CD4-positive, alpha-beta T cell treated with Interferon gamma for 1 hour (primary cell): ENCODE results near the gene SEPTIN6.
"Not testable (repeated sequence)": the region's sequence is repeated elsewhere in the genome, so short reads cannot be mapped to it uniquely, and the experiment has no call there.

ENCODE experiments used
- DNase-seq: peaks from one replicate; pipeline ENCODE4 v3.0.0-alpha.2; 2020

The SEPTIN6 gene

DNA sequence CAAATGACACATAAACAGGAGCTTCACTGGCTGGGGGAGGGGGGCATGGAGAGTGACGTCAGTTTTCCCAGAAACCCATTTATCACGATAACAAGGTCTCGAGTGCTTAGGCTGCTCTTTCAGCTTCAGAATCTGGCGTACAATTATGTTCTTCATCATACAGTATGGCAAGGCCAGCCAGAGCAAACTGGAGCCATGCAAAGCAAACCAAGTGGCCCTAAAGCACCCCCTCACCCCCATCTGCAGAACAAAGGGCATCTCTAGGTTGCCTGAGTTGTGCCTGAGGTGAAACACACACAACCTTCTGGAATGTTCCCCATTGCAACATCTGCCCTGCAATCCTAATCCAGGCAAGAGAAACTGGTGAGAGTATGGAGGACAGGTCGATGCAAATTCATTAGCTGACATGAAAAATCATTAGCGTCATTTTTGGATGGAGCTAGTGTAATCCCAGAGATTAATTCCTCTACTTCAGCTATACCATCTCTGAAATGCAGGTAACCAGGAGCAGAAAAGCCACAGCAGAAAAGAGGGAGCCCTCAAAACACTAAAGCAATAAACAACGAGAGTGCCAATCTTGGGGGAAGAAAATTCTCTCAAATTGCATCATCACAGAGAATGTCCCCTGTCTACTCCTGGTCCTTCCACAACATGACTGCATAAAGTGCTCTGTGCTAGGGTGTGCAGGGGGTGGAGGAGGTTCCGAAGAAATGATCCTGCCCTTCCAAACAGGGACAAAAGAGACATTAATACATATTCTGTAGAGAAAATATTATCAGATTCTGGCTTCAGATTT is 1.8 kb downstream of the SEPTIN6 start:
- DNase-seq: peak; percentile 74

DNA sequence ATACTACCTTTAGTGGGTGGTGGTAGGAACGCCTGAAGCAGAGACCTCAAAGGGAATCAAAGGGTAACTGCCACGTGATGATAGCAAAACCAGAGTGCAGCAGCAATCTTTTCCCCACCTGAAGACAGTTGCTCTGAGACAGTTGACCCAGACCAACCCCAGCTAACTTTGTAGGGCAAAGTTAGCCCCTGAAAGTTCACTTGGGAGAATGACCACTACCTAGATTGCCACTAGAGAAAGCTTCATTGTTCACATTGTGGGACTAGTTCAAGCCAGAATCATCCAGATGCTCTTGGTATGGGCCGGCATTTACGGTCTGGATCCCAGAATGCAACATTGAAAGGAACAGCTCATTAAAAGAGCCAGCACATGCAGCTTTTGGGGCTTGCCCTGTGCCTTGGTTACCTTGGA is 4.1 kb downstream of the SEPTIN6 start:
- DNase-seq: no peak

DNA sequence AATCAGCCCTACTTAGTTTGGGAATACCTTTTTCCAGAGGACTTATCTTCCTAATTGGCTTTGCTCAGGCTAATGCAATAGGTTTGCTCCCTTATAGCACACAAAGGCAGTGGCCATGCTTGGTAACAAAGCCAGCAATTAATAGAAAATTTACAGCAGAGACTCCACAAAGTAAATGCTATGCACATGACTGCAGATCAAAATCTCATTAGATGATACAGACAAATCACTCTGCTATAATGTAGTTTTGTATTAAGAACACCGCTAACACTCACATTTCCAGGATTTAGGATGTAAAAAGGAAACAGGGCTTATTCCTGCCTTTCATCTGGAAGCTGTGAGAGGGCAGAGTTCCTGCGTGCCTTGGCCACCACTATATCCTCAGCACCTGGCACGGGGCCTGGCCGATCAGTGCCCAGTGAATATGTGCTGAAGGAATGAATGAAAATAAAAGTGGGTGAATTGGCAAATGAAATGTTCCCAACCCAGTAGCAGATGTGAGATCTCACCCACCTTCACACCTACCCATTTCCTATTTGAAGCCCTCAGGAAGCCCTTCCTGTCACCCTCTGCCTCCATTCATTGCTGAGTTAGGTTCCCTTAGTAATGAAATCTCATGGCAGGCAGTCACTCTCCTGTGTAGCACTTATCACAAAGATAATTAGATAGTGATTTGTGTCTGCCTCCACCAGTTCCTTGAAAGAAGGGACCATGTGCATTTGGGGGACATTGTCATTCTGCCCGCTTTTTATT is 5.1 kb downstream of the SEPTIN6 start:
- DNase-seq: no peak

DNA sequence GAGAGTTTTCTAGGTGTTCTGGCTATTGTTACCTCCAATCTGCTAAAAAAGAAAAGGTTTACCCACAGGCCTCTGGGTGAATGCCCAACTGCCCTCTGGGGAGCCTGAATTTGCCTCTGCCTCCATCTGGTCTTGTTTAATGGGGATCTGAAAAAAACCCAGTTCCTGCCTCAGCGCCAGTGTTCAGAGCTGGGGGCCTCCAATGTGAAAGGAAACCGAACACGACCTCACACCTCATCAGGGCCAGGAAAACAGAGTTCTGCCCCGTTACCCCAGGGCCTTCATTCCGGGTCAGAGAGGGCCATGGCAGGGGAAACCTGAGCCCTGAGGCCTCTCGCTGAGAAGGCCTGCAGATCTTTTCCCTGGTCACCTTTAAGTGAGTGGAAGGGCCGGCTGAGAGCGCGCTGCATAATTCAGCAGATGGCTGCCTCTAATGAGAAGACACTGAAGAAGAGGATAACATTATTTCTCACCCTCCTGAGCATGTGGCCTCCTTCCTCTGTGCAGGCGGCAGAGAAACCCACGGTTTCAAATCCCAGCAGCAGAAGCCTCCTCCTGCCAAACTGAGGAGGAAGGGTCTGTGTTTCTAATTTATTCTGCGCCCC is 6.8 kb downstream of the SEPTIN6 start:
- DNase-seq: peak; percentile 51

DNA sequence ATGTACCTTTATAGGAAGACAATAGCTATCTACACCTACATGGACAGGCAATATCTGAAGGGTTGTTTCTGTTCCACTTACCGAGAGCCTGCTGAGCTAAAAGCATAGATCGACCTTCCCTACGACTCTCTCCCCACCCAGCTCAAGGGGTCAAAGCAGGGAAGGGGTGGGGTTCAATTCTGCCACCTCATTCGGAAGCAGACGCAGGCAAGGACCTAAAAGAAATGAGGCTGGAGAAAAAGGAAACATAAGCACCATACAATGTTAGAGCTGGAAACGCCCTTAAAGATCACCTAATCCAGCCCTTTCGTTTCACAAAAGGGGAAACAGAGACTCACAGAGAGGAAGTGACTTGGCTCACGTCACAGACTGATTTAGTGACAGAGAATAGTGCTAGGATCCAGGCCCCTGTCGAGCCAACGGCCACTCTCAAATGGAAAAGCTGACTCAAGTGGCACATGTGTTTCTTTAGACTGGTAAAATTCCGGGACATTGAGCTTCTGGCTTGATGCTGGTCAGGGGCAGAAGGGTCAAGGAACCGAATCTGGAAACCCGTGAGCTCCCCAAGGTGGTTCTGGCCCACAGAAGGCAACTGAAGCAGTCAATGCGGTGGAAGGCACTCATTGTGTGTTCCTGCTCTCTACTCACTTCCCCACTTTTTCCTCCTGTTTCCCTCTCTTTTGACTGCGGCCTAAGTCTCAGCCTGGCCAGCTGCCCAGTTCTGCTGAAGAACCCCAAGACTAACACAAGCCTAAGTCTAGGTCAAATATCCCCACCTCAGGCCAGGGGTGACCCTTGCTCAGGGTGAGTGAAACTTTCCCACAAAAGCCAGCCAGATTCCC is 7.5 kb downstream of the SEPTIN6 start:
- peak; percentile 65 for DNase-seq

DNA sequence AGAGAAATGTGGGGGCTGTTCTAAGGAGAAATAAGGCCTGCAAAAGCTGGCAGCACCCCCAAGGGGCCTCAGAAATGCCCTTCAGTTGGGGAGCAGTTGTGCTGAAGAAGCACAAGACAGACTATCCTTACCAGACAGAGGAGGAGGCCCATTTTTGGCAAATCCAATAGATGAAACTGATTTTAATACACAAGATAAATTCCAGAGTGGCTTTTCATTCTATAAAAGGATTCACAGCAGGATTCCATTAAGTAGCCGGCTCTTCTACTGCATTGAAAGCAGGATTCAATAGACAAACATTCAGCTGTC is 8.1 kb downstream of the SEPTIN6 start:
- no peak for DNase-seq

DNA sequence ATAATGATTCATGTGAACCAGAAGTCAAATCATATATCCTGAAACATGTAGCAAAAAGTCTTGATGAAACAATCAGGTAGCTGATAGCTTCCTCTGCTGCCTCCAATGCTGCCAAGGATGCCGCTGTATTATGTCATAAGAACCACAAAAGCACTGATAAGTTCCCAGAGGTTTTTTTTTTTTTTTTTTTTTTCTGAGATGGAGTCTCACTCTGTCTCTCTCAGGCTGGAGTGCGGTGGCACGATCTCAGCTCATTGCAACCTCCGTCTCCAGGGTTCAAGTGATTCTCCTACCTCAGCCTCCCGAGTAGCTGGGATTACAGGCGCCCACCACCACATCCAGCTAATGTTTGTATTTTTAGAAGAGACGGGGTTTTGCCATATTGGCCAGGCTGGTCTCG is 8.7 kb downstream of the SEPTIN6 start:
- DNase-seq: not testable (repeated sequence)

DNA sequence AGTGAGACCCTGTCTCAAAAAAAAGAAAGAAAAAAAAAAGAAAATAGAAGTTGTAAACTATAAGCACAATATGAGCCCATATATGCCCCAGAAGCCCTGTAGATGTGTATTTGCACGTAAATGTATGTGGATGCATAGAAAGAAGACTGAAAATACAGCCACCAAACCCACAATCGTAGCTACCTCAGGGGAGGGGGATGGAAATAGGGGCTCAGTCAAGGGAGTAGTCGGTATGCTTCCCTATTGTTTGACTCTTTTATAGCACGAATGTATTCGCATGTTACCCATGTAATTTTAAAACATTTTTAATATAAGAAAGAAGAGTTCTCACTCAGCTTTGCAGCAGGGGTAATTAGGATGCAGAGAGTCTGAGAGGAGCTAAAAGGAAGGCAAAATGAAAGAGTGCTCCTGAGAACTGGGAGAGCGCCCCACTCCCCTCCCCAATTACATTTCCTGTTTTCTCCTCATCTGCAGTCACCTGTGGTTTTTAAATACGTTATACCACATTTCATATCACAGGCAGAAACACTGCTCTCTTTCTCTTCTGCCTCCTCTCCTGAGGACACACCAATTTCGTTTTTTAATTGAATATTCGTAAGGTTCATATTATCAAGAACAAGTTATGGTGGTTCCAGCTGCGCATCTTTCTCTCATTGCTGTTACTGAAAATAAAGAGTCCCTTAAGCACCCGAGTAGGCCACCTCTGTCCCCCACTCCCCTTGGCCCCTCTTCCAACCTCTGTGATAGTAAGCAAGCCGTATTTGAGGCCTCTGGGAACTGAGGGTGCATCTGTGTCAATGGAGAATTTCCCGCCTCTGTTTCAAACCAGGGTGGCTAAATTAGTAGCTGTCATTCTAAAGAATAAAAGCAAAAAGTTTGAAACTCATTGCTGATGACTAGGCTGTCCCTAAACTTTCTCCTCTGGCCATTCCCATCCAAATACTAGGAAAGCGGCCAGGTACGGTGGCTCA is 10.7 kb downstream of the SEPTIN6 start:
- DNase-seq: peak; percentile 51

DNA sequence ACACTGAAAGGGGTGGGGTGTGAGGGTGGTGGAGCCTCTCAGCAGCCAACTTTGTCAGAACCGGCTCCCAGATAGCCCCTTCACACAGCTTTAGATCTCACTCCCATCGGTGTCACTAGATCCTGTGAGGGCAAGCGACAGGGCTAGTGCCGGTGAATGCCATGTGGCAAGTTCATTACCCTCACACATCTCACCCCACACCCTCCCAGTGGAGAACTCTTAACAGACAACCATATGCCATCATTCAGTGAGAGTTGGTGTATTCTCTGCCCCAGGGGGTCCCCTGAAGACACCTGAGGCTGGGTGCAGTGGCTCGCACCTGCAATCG is 15.3 kb downstream of the SEPTIN6 start:
- DNase-seq: no peak

DNA sequence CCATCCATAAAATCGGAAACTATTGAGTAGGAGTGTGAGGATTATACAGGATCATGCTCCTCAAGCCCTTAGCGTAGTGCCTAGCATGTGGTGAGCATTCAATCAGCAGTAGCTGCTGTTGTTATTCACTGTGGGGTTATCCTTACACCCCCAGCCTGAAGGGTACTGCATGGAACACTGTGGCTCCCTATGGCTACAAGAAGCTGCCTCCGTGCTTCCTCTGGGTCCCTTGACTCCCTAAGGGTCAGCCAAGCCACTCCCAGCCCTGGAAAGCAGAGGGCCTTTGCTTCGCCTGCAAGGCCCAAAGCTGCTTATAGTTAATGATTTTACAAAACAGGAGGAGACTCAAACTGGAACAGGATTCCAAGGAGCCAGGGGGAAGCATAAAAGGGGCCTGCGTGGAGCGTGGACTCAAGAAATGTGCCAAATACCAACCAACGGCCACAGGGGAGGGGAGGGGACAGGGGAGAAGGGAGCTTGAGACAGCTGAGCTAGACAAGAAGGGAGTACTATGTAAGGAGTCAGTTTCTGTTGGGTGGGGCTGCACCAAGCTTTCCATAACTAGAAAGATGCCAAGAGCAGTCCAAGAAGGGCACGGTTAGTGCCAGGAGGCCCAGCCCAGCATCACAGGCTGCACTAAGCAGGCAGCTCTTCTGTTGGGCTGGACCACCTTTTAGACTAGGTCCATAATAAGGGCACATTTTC is 15.9 kb downstream of the SEPTIN6 start:
- no peak for DNase-seq

DNA sequence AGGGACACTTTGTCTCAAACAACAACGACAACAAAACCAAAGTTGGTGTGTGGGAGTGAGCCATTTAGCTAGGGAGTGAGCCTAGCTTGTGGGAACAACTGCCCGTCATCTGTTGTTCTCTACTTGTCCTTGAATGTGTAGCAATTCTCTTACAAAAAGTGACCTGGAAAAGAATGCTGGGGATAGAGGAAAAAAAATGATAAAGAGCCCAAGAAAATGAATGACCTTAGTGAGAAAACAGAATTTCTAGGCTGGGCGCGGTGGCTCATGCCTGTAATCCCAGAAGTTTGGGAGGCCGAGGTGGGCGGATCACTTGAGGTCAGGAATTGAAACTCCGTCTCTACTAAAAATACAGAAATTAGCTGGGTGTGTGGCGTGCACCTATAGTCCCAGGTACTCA is 19.6 kb downstream of the SEPTIN6 start:
- no peak for DNase-seq

DNA sequence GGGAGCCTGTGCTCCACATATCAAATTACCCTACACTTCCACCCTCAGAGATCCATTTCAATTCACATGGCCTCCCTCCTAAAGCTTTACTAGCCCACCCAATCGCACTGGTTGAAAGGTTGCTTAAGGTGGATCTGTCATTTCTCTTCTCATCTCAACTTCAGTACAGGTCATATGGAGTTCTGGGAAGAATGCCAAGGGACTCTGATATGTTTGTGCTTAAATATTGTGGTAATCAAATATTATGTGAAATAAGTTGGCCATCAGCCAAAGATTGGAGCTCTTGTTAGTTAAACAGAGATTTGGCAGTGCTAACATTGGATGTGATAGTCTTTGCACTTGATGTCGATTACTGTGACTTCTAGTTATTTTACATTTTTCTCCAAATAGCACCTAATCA is 20.5 kb downstream of the SEPTIN6 start:
- DNase-seq: no peak

DNA sequence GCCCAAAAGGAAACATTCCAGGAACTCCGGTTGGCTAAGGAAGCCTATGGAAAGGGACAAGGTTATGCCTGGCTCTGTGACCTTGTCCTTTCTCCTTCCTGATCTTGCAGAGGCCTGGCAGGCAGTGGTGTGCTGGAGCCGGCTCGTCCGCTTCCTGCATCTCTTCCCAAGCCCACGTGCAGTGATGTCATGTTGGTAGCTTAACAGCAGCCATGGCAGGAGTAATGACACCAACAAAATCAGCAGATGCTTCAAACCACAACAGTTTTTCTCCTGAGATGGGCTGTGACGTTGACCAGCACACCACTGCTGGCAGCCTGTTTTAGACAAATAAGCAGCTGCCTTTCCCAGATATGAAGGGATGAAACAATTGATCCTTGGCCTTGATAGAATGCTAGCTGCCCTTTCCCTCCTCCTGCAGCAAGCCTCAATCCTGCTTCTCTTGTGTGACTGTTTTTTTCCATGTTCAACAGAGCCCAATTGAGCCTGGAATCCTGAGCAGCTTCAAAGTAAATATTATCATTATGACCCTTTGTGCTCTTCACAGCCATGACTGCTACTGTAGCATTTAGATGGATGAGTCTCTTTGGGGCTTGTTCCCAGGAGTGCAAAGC is 23.4 kb downstream of the SEPTIN6 start:
- no peak for DNase-seq

DNA sequence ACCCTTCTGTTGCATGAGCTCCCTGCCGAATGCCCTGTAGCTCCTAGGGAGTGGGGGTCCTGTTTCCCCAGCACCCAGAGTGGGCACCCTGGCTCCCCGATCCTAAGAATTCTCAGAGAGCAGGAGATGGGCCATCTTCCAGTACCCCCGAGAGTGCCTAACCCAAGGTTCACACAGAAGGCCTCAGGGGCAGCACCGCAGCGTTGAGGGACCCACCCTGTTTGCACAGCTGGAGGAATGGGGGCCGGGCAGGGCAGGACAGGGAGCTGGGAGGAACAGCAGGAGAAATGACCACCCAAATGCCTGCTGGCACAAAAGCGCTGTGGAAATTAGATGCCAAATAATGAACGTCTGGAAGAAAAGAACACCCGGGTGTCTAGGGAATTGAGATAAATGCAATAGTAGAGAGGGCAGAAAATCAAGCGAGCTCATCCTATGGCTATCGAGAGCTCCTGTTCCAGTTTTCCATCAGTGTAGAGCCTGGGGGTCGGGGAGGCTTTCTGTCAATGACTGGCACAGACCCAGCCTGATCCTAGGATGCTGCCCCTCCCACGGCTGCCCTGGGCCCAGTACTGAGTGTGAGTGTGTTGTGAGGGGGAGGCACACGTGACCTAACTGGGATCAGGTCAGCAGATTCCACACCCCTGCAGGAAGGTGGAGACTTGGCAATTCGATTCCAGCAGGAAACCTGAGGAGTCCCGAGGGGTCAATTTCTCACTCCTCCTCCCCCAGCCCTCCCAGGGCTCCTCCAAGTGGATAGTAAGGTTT is 25.7 kb downstream of the SEPTIN6 start:
- DNase-seq: no peak

DNA sequence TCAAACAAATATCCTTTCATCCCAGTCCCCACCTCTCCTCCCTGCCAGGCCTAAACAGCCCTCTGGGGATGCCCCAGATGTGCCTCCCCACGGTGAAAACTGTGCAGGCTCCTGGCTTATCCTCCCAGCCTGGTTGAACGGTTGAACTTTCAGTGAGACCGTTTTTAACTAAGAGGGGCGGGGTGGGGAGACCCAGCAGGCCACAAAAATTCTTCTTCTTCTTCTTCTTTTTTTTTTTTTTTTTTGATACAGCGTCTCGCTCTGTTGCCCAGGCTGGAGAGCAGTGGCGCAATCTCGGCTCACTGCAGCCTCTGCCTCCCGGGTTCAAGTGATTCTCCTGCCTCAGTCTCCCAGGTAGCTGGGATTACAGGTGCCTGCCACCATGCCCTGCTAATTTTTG is 28.1 kb downstream of the SEPTIN6 start:
- DNase-seq: not testable (repeated sequence)

DNA sequence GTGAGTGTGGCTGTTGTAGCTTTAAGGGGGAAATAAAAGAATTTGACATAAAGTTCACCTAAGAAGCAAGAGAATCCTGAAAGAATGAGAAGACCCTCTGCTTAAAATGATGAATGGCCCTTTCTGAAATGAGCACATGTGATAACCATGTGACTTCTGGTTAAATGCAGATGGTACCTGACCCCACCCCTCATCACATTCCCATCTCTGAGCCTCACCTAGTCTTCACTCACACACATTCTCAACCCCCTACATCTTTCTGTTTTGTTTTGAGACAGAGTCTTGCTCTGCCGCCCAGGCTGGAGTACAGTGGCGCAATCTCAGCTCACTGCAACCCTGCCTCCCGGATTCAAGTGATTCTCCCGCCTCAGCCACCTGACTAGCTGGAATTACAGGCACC is 31.5 kb downstream of the SEPTIN6 start:
- DNase-seq: no peak

DNA sequence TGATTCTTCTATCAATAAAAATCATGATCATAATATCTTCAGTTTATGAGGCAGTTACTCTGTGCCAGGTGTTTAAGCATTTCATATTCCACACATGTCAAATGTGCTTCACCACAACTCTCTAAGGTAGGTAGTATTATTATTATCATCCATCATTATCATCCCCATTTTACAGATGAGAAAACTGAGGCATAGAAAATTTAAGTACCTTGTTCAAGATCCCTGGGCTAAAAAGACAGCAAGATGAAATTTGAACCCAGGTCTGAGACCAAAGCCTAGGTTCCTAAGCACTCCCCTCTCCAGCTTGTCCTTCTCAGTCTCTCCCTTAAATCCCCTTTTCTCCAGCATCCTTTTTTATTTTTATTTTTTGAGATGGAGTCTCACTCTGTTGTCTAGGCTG is 33.4 kb downstream of the SEPTIN6 start:
- no peak for DNase-seq

DNA sequence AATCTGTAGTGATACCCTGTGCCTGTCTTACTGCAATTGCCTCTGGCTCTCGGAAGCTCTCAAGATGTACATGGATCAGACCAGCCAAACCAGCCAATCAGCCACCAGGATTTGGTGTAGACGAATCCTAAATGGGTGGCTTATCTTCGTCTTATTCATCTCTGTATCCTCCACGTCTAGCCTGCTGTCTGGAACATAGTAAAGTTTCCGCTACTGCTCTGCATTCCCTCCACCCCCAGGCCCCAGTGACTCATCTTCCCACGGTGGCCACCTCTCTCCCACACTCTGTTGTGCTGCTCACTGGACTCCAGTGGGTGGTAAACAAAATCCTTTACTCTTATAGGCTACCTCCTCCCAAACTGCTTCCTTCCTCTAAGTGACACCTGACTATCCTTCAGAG is 37.8 kb downstream of the SEPTIN6 start:
- DNase-seq: no peak

DNA sequence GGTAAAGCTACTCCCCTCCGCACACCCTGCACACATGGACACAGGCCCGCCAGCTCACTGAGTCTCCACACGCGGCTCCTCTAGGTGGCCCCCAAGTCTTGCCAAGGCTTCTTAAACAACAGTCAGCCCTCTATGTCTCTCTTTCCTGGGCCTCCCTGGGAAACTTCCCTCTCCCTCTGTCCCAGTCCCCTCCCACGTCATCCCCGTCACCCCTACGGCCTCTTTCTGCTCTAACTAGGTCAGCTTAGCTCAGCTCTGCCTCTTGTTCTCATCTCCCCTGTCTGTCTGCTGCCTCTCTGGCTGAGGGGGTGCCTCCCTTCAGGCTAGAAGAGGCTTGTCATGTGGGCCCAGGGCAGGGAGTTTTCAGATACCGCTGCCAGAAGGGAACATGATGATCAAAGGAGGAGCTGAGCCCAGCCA is 38.8 kb downstream of the SEPTIN6 start:
- DNase-seq: peak; percentile 26

DNA sequence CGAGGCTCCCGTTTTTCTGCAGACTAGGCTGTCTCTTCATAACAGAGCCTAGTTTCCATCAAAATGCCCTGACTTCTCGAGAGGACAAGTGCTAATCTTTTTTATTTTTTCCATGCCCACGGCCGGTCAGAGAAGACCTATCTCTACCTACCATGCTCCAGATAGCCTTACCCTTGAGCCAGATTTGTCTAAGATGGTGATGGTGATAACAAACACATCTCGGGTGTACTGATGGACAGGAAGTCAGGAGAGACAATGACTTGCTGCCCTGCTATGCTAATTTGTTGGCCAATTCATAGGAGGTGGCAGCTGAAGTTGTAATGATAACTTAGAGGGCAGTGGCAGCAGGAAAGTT is 44.6 kb downstream of the SEPTIN6 start:
- DNase-seq: no peak
